Inflammatory macrophage (primary cell): ENCODE data around the gene GATA2.
A peak's percentile ranks its signal among the peaks of the same experiment; 100 is the strongest.

ENCODE experiments used
- DNase-seq, 2 donors: peaks; one replicate each; pipeline ENCODE4 v3.0.0-alpha.2; 2020 to 2022

The GATA2 gene

GRCh38 chr3:128472449-128473179 is 20.4 kb downstream of the GATA2 start:
- no peak for DNase-seq

- DNase-seq, result no peak
Observed at GRCh38 chr3:128471720-128472119, 21.3 kb downstream of the GATA2 start.

- no peak for DNase-seq
Observed at GRCh38 chr3:128471110-128471509, 21.9 kb downstream of the GATA2 start.

GRCh38 chr3:128470134-128470899 is 22.7 kb downstream of the GATA2 start:
- no peak for DNase-seq

GRCh38 chr3:128469556-128469955 is 23.4 kb downstream of the GATA2 start:
- no peak for DNase-seq

- DNase-seq, result peak; percentile 28 to 31
Observed at GRCh38 chr3:128468791-128469527, 24.0 kb downstream of the GATA2 start.

GRCh38 chr3:128468285-128468790 is 24.7 kb downstream of the GATA2 start:
- DNase-seq, result no peak

GRCh38 chr3:128466840-128467541 is 26.0 kb downstream of the GATA2 start, which contains the start of gene DNAJB8:
DNAJB8 (minus strand) TSS chr3:128466890; CDS start chr3:128463245, 3,645 bp downstream.
- no peak for DNase-seq

- no peak for DNase-seq
Observed at GRCh38 chr3:128464702-128465101, 28.3 kb downstream of the GATA2 start.

- no peak for DNase-seq
Observed at GRCh38 chr3:128464188-128464587, 28.8 kb downstream of the GATA2 start.

GRCh38 chr3:128463771-128464170 is 29.2 kb downstream of the GATA2 start:
- DNase-seq, result no peak

GRCh38 chr3:128463354-128463753 is 29.6 kb downstream of the GATA2 start:
- no peak for DNase-seq

- DNase-seq, result no peak
Observed at GRCh38 chr3:128462931-128463330, 30.1 kb downstream of the GATA2 start.

GRCh38 chr3:128462341-128462910 is 30.6 kb downstream of the GATA2 start:
- DNase-seq, result no peak

GRCh38 chr3:128461731-128462130 is 31.3 kb downstream of the GATA2 start:
- no peak for DNase-seq

GRCh38 chr3:128459461-128459820 is 33.6 kb downstream of the GATA2 start:
- no peak for DNase-seq

- no peak for DNase-seq
Observed at GRCh38 chr3:128458746-128459460, 34.1 kb downstream of the GATA2 start.

- DNase-seq, result no peak
Observed at GRCh38 chr3:128457937-128458336, 35.1 kb downstream of the GATA2 start.

GRCh38 chr3:128456776-128457715 is 36.0 kb downstream of the GATA2 start:
- no peak for DNase-seq
